HG03025 (cell line): ENCODE measurements around the gene PPDPF.
A peak's percentile ranks its signal among the peaks of the same experiment; 100 is the strongest.
"Not testable (repeated sequence)": the region's sequence is repeated elsewhere in the genome, so short reads cannot be mapped to it uniquely, and the experiment has no call there.

Experiments
- ATAC-seq: cut with Tn5 transposase; IDR thresholded peaks from one replicate; pipeline ENCODE4 v1.9.1; 2021; ENCODE audit warnings: mild to moderate bottlenecking, moderate library complexity; ENCODE audit not compliant: unreplicated experiment, low FRiP score

Gene PPDPF

GRCh38 chr20:63520504-63520933 lies at the start of gene PPDPF:
Gene PPDPF (plus strand): TSS chr20:63520765. CDS start chr20:63521309, 544 bp downstream.
- ATAC-seq = peak; percentile 71

- ATAC-seq = no peak
These were observed 49.4 kb upstream of the PPDPF start for GRCh38 chr20:63471002-63471716.

- ATAC-seq = no peak
These were observed 48.9 kb upstream of the PPDPF start for GRCh38 chr20:63471717-63471980.

- ATAC-seq = no peak
These were observed 48.4 kb upstream of the PPDPF start, which contains the start of gene KCNQ2 for GRCh38 chr20:63471981-63472831. Gene KCNQ2 (minus strand): TSS chr20:63472655. CDS start chr20:63472463, 192 bp downstream.

- no peak for ATAC-seq
These were observed 47.6 kb upstream of the PPDPF start for GRCh38 chr20:63472862-63473390.

- ATAC-seq = no peak
These were observed 46.8 kb upstream of the PPDPF start for GRCh38 chr20:63473555-63474449.

GRCh38 chr20:63475209-63475608 lies 45.4 kb upstream of the PPDPF start:
- ATAC-seq = no peak

GRCh38 chr20:63477061-63477616 lies 43.4 kb upstream of the PPDPF start:
- no peak for ATAC-seq

GRCh38 chr20:63477944-63478343 lies 42.6 kb upstream of the PPDPF start:
- no peak for ATAC-seq

GRCh38 chr20:63478346-63479302 lies 41.9 kb upstream of the PPDPF start:
- no peak for ATAC-seq

- ATAC-seq = not testable (repeated sequence)
These were observed 40.7 kb upstream of the PPDPF start for GRCh38 chr20:63479695-63480419.

- ATAC-seq = no peak
These were observed 39.1 kb upstream of the PPDPF start for GRCh38 chr20:63481503-63481902.

- ATAC-seq = no peak
These were observed 38.5 kb upstream of the PPDPF start for GRCh38 chr20:63482021-63482587.

- no peak for ATAC-seq
These were observed 36.7 kb upstream of the PPDPF start for GRCh38 chr20:63483834-63484233.

GRCh38 chr20:63484236-63484635 lies 36.3 kb upstream of the PPDPF start:
- no peak for ATAC-seq

GRCh38 chr20:63484651-63485403 lies 35.7 kb upstream of the PPDPF start:
- no peak for ATAC-seq

GRCh38 chr20:63486300-63486855 lies 34.2 kb upstream of the PPDPF start:
- ATAC-seq = no peak
